ENCODE measurements around the gene STAB2.

STAB2 gene

DNA sequence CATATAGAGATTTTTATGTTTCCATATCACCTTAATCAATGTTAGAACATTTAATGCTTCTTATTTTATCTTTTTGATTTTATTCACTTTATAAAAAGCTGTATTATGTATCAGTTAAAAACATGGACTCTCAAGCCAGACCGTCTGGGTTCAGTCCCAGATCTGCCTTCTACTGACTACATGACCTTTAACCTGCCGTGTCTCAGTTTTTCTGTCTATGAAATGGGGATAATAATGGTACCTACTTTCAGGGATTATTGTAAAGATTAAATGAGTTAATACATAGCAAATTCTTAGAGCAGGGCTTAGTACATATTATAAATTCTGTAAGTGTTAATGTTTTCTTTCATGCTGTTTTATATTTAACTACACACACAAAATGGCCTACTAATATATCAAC, 50.4 kb downstream of the STAB2 start:
- Histone ChIP-seq H3K36me3 (ENCODE audit: insufficient read depth) (no peaks in the 10 kb centered on the region), H3K27ac (no peak overlapping the region), H3K4me1 (ENCODE audit: low read depth, poor library complexity, severe bottlenecking) (peaks cover 12% of the 10 kb centered on the region), H3K4me2 (no peak overlapping the region), H3K4me3 (IDR thresholded peaks at IDR 0.05; ENCODE audit: insufficient read depth, low read depth, low read length) (no peak overlapping the region), H2AFZ (ENCODE audit: low read depth) (no peak overlapping the region), H3K9ac (no peak overlapping the region), H3K27me3 (ENCODE audit: insufficient read depth, low read depth) (no peaks in the 10 kb centered on the region), H3K79me2 (ENCODE audit: insufficient read depth, low read depth) (no peaks in the 10 kb centered on the region), H4K20me1 (ENCODE audit: insufficient read depth) (no peaks in the 10 kb centered on the region)
- TF ChIP-seq, protein P1, sequence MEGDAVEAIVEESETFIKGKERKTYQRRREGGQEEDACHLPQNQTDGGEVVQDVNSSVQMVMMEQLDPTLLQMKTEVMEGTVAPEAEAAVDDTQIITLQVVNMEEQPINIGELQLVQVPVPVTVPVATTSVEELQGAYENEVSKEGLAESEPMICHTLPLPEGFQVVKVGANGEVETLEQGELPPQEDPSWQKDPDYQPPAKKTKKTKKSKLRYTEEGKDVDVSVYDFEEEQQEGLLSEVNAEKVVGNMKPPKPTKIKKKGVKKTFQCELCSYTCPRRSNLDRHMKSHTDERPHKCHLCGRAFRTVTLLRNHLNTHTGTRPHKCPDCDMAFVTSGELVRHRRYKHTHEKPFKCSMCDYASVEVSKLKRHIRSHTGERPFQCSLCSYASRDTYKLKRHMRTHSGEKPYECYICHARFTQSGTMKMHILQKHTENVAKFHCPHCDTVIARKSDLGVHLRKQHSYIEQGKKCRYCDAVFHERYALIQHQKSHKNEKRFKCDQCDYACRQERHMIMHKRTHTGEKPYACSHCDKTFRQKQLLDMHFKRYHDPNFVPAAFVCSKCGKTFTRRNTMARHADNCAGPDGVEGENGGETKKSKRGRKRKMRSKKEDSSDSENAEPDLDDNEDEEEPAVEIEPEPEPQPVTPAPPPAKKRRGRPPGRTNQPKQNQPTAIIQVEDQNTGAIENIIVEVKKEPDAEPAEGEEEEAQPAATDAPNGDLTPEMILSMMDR (conservative IDR thresholded peaks at IDR 0.05; ENCODE audit: low read depth, low read length), result no peak

DNA sequence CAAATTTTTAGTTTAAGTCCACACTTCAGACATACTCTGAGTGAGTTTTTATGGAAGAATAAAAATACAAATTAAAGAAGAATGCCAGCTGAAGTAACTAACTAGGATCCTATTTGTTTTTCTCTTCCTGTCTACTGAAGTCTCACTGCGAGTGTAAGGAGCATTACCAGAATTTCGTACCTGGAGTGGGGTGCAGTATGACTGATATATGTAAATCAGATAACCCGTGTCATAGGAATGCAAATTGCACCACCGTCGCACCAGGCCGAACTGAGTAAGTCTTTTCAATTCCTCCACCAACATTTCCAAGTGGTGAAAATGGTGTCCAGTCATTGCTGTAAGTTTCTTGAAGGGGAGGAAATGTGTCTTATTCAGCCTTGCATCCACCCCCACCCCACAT, 52.9 kb downstream of the STAB2 start:
- no peak overlapping the region for H2AFZ ChIP-seq (ENCODE audit: low read depth)
- no peaks in the 10 kb centered on the region for H3K27me3 ChIP-seq (ENCODE audit: insufficient read depth, low read depth)
- no peak overlapping the region for H3K4me2 ChIP-seq
- H3K79me2 ChIP-seq (ENCODE audit: insufficient read depth, low read depth), result no peaks in the 10 kb centered on the region
- TF ChIP-seq, protein P1 (conservative IDR thresholded peaks at IDR 0.05; ENCODE audit: low read depth, low read length), result no peak
- H4K20me1 ChIP-seq (ENCODE audit: insufficient read depth), result no peaks in the 10 kb centered on the region
- no peak overlapping the region for H3K4me3 ChIP-seq (IDR thresholded peaks at IDR 0.05; ENCODE audit: insufficient read depth, low read depth, low read length)
- H3K36me3 ChIP-seq (ENCODE audit: insufficient read depth), result no peaks in the 10 kb centered on the region
- no peak overlapping the region for H3K9ac ChIP-seq
- H3K4me1 ChIP-seq (ENCODE audit: low read depth, poor library complexity, severe bottlenecking), result peaks cover 12% of the 10 kb centered on the region
- no peak overlapping the region for H3K27ac ChIP-seq

GRCh38 chr12:103640410-103640809, 53.3 kb downstream of the STAB2 start:
- H3K36me3 ChIP-seq (ENCODE audit: insufficient read depth), result no peaks in the 10 kb centered on the region
- H3K79me2 ChIP-seq (ENCODE audit: insufficient read depth, low read depth), result no peaks in the 10 kb centered on the region
- no peaks in the 10 kb centered on the region for H4K20me1 ChIP-seq (ENCODE audit: insufficient read depth)
- no peaks in the 10 kb centered on the region for H3K27me3 ChIP-seq (ENCODE audit: insufficient read depth, low read depth)
- H3K4me2 ChIP-seq, result no peak overlapping the region; the same call in 1 of the 2 replicates
- no peak overlapping the region for H3K27ac ChIP-seq
- no peak overlapping the region for H3K9ac ChIP-seq
- TF ChIP-seq, protein P1 (conservative IDR thresholded peaks at IDR 0.05; ENCODE audit: low read depth, low read length), result no peak
- no peak overlapping the region for H3K4me3 ChIP-seq (IDR thresholded peaks at IDR 0.05; ENCODE audit: insufficient read depth, low read depth, low read length)
- H3K4me1 ChIP-seq (ENCODE audit: low read depth, poor library complexity, severe bottlenecking), result peaks cover 12% of the 10 kb centered on the region
- no peak overlapping the region for H2AFZ ChIP-seq (ENCODE audit: low read depth)

DNA sequence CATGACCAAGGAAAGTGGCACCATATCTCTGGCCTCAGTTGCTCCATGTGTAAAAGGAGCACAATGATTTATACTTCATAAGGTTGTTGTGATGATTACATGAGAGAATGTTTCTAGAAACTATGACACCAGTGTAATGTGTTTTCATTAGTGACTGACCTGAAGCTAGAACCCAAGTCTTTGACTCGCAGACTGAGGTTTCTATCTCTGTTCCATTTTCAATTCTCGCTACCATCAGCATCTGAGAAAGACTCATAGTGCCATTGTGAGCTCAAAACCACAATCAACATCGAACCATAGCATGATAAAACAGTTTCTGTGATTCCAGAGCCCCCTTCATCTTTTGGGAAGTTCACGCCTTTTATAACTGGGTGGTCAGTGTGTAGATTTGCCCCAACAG, 53.8 kb downstream of the STAB2 start:
- Histone ChIP-seq H3K9ac (no peak overlapping the region), H2AFZ (ENCODE audit: low read depth) (no peak overlapping the region), H3K27ac (no peak overlapping the region), H3K4me1 (ENCODE audit: low read depth, poor library complexity, severe bottlenecking) (peaks cover 12% of the 10 kb centered on the region), H3K4me3 (IDR thresholded peaks at IDR 0.05; ENCODE audit: insufficient read depth, low read depth, low read length) (no peak overlapping the region), H3K79me2 (ENCODE audit: insufficient read depth, low read depth) (no peaks in the 10 kb centered on the region), H4K20me1 (ENCODE audit: insufficient read depth) (no peaks in the 10 kb centered on the region), H3K4me2 (peak overlapping the region; percentile 7; the same call in 1 of the 2 replicates), H3K36me3 (ENCODE audit: insufficient read depth) (no peaks in the 10 kb centered on the region), H3K27me3 (ENCODE audit: insufficient read depth, low read depth) (no peaks in the 10 kb centered on the region)
- TF ChIP-seq, protein P1 (conservative IDR thresholded peaks at IDR 0.05; ENCODE audit: low read depth, low read length), result no peak

Data from KMS-11 (cell line).